GM08714 (cell line): Measurements from ENCODE around the gene ATPAF2.
"Not testable (repeated sequence)": the region's sequence is repeated elsewhere in the genome, so short reads cannot be mapped to it uniquely, and the experiment has no call there.

Experiments used
- H3K4me3 ChIP-seq: fragments of 200-500 bp; sonication (Bioruptor generic); 2 replicates; pipeline ENCODE4 v1.5.1; 2014; ENCODE audit warnings: mild to moderate bottlenecking, low read length, inconsistent platforms
- ZNF274 ChIP-seq: IDR thresholded peaks from 2 replicates; pipeline ENCODE4 v1.6.1; 2012; ENCODE audit warnings: mild to moderate bottlenecking, low read depth, low read length

Gene ATPAF2

DNA sequence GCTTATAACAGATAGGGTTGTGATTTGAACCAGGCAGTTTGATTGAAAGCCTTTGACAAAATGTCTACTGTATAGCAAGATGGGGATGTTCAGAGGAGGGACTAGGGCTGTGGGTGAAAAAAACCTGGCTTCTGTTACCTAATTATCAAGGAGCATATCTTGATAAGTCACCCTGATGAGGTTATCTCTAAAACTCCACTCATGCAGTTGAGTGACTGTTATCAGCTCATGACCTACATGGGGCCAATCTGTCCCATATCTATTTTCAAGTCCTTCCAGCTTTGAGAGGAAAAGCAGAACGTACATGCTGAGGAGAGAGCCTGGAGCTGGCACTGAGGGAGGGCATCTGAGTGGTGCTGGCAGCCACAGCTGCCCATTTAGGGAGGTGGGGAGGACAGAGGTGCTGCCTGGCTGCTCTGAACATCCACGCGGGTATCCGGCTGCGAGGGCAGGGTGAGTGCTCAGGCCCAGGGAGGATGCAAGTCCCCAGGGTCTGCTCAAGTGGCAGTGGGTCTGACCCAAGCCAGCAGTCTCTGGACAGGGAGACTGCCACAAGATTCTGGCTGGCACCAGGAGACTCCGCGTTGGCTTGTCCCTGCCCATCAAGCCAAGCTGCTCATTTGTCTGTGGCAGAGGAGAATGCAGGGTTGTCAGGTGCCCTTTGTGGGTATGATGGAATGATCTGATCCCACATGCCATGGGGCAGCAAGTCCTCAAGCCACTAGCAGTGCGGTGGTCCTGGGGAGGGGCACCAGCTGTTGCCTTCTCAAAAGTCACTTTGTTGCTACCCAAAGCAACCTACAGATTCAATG lies 29.2 kb downstream of the ATPAF2 start:
- no peak for TF ChIP-seq ZNF274

DNA sequence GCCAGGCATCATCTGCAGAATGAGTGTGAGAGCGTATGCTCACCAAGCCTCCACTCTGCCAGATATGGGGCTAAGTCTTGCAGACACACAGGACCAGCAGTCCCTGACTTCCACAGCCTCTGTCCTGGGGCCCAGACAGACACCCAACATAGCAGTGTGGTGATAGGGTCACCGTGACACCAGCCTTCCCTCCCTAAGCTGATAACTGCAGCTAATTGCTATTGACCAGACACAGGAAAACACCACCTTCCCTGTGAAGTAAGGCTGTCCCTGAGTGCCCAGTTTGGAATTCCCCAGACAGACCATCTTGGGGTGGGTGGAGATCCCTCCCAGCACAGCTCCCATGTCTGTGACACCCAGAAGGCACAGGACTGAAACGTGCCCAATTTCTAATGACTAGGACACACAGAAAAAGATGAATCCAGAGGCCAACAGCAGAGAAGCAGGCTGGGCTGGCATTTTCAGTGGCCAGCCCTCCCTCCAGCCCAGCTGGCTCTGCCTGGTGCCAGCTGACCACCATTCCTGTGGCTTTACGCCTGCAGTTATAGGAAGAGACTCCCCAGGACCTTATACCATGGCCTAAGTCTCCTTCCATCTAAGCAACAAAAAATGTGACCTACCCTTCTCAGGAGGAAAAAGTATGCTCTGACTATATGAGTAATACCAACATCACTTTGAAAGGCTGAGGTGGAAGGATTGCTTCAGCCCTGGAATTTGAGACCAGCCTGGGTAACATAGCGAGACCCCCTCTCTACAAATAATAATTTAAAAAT lies 30.3 kb downstream of the ATPAF2 start:
- TF ChIP-seq ZNF274: no peak
- H3K4me3 ChIP-seq: no peak overlapping the region

More for the DNA sequence above, 29.2 kb downstream of the ATPAF2 start:
- no peak overlapping the region for H3K4me3 ChIP-seq

DNA sequence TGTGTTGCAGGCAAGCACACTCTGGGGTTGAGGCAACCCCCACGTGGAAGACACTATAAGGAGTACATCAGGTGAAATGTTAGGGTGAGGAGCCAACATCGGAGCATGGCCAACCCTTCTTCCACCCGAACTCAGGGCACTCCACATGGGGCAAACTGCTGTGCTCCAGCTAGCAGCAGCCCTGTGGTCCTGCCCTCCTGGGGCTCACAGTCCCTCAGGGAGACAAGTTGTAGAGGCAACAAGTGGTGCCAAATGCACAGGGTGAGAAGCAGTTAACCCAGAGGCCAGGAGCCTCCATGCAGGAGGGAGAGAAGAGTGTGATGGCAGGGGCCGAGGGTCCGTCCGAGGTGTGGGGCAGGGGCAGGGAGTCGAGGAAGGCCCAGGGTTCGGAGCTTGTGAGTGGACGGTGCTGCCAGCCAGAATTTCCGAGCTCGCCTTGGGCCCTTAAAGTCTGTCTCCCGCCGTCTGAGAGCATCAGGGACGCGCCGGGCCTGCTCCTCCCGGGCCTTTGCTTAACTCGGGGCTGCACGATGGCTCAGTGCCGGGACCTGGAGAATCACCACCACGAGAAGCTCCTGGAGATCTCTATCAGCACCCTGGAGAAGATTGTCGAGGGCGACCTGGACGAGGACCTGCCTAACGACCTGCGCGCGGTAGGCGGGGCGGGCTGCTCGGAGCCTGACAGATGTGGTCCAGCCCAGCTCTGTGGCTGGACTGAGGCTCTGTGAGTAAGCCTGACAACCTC lies 32.3 kb downstream of the ATPAF2 start:
- no peak for TF ChIP-seq ZNF274

DNA sequence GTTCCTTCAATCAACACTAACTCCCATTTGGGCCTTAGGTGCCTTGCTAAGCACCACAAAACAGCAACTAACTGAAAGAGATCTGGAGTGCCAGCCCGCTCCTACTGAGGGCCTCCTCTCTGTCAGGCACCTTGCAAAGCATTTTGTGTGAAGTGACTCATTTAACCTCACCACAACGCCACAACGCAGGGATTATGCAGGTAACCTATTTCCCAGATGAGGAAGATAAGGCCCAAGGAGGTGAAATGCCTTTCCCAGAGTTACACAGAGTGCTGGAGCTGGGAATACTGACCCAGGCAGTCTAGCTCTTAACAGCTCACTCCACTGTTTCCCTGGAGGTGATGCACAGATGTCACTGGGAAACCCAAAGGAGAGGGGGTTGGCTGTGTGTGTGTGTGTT lies 33.5 kb downstream of the ATPAF2 start:
- no peak for TF ChIP-seq ZNF274
- no peak overlapping the region for H3K4me3 ChIP-seq

More for the DNA sequence above, 32.3 kb downstream of the ATPAF2 start:
- no peak overlapping the region for H3K4me3 ChIP-seq

DNA sequence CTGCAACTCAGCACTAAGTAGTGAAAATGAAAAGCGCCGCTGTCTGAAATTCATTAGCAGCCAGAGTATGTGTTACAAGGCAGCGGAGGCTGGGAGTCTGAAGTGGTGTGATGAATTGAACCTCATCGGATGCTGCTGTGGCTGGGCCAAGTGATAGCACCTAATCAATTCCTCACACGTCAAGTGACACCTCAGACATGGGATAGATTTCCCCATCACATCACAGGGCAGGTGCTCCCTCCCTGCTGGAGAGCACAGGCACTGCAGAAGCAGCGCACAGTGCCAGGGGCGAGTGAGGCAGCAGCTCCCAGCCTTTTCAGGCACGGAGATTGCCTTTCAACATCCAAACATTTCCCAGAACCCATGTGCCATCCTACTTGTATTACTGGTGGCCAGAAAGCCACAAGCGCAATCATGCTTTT lies 34.1 kb downstream of the ATPAF2 start:
- H3K4me3 ChIP-seq: no peak overlapping the region
- no peak for TF ChIP-seq ZNF274

DNA sequence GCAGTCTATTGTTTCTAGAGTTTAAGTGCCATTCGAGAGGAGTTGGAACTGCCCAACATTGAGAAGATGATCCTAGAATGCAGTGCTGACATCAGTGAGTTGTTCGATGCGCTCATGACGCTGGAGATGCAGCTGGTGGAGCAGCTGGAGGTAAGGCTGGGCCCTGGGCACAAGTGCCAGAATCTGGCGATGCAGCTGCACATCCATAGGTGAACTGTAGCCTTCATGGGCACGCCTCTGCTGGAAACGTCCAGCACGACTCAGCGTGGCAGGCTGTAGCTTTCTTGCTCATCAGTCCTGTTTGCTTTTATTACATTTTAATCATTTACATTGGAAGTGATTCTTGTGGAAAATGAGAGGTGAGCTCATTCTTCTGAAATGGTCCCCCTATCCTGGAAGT lies 34.6 kb downstream of the ATPAF2 start:
- no peak overlapping the region for H3K4me3 ChIP-seq
- TF ChIP-seq ZNF274: no peak

DNA sequence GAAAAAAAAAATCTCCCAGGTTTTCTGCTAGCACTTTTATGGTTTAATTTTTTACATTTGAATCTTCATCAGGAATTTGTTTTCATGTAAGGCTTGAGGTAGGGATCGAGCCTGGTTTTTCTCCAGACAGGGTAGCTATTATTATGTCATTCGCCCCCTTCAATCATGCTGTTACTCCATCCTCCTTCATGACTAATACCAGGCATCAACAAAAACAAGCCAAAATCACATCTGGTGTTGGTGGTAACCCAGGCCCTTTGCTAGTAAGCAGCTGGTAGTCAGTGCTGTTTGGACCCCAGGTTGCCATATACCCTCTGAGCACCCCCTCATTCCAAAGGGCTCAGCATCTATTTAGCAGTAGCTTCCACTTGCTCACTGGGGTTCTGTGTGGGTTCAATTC lies 36.8 kb downstream of the ATPAF2 start:
- TF ChIP-seq ZNF274: no peak
- no peak overlapping the region for H3K4me3 ChIP-seq

DNA sequence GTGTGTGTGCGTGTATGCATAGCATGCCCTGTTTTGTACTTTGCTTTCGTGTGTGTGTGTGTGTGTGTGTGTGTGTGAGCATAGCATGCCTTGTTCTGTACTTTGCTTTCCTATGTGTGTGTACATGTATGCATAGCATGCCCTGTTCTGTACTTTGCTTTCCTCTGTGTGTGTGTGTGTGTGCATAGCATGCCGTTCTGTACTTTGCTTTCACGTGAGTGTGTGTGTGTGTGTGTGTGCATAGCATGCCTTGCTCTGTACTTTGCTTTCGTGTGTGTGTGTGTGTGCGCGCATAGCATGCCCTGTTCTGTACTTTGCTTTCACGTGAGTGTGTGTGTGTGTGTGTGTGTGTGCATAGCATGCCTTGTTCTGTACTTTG lies 38.9 kb downstream of the ATPAF2 start:
- no peak overlapping the region for H3K4me3 ChIP-seq
- TF ChIP-seq ZNF274: no peak

DNA sequence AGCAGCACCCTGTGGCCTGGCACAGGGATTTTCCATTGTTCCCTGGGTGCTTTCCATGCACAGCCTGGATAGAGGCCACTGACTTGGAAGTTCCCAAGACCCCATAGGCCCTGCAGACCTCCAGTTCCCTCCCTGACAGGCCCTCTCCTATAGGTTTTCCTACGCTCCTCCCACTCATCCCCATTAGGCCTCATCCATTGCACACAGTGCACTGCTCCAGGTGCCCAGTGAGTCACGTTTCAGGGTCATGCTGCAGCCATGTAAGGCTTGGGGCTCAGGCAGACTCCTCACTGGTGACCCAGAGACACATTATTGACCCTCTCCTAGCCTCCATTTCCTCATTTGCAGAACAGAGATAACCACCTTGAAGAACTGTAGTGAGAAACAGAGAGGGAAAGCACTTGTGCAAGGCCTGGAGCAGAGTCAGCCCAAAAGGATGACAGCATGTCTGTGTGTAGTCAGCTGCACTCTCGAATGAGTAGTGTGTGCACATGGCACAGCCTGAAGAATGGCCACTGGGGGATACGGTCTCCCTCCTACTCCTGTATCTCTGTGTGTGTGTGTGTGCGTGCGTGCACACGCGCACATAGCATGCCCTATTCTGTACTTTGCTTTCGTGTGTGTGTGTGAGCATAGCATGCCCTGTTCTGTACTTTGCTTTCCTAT lies 39.5 kb downstream of the ATPAF2 start:
- no peak overlapping the region for H3K4me3 ChIP-seq
- TF ChIP-seq ZNF274: no peak

DNA sequence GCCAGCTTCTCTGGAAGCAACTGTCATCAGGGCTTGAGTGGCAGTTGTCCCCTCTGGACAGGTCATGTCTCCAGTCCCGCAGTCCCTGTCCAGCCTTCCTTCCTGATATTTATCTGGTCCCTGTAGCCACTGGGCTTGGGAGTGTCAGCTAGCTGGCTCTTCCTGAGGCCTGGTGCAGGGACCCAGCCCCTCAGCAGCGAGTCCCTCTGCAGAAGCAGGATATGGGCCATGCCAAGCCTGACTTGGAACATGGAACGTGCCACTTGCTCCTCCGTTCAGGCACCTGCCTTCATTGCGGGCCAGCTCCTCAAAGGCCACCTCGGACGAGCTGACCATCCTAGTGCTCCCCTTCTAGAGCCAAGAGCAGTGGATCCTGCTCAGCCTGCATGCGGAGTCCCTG lies 40.0 kb downstream of the ATPAF2 start:
- H3K4me3 ChIP-seq: no peak overlapping the region
- TF ChIP-seq ZNF274: no peak

DNA sequence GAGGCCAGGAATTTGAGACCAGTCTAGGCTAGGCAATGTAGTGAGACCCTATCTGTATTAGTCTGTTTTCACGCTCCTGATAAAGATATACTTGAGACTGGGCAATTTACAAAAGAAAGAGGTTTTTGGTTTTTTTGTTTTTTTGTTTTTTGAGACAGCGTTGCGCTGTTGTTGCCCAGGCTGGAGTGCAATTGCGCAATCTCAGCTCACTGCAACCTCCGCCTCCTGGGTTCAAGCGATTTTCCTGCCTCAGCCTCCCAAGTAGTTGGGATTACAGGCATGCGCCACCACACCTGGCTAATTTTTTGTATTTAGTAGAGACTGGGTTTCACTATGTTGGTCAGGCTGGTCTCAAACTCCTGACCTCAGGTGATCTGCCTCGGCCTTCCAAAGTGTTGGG lies 43.1 kb downstream of the ATPAF2 start:
- not testable (repeated sequence) for H3K4me3 ChIP-seq

DNA sequence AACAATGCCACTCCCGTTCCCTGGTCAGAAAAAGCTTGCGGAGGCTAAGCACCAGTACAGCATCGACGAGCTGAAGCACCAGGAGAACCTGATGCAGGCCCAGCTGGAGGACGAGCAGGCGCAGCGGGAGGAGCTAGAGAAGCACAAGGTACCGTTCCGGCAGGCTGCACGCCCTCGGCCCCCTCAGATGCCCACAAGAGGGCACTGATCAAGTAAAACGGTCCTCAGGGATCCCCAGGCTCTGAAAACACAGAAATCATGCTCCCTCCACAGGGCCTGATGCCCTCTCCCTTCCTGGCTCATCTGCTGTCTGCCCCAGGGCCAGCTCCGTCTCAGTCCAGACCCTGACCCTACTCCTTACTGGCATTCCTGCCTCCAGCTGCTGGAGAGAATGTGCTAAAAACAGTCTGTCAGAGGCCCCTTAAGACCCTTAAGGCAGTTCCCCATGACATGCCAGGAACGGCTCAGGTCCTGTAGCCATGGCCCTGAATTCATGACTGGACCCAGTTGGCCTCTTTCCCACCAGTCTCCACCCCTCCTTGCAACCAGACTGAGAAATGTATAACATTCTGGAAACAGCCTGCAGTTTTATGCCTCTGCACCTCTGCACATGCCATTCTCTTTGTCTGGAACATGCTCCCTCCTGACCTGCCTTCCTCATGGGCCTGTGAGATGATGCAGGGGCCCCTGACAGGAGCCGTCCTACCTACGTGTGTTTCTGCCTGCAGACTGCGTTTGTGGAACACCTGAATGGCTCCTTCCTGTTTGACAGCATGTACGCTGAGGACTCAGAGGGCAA lies 44.5 kb downstream of the ATPAF2 start:
- no peak for TF ChIP-seq ZNF274
- no peak overlapping the region for H3K4me3 ChIP-seq

DNA sequence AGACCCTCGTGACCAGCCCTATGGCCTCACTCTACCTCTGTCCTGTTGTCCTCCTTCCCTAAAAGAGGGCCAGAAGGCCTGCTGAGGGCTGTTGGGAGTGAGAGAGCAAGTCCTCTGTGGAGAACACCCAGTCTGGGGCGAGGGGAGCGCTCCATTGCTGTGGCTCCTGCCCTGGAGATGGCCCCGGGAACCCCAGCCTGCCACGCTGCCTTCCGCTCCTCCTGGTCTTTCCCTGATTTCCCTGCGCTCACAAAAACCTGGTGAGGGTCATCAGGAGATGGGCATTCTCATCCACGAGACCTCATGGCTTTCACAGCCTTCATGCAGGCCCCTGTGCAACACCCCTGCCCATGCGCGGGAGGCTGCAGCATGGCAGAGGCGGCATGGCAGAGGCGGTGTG lies 45.1 kb downstream of the ATPAF2 start:
- no peak for TF ChIP-seq ZNF274
- no peak overlapping the region for H3K4me3 ChIP-seq
